ENCODE data around the gene ZDHHC8.

DNA sequence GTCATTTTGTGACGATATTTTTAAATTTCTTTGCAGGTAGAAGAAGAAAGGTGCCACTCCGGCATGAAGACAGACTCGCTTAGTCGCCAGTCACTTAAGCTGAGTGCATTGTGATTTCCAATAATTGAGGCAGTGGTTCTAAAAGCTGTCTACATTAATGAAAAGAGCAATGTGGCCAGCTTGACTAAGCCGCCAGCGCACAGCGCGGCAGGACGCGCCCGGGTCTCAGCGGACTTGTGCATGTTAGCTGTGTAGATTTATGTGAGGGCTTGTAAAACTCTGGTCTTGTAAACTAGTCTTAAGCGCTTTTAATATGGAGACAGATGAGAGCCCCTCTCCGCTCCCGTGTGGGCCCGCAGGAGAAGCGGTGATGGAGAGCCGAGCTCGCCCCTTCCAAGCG lies 46.0 kb upstream of the ZDHHC8 start:
- TF ChIP-seq, protein P1, sequence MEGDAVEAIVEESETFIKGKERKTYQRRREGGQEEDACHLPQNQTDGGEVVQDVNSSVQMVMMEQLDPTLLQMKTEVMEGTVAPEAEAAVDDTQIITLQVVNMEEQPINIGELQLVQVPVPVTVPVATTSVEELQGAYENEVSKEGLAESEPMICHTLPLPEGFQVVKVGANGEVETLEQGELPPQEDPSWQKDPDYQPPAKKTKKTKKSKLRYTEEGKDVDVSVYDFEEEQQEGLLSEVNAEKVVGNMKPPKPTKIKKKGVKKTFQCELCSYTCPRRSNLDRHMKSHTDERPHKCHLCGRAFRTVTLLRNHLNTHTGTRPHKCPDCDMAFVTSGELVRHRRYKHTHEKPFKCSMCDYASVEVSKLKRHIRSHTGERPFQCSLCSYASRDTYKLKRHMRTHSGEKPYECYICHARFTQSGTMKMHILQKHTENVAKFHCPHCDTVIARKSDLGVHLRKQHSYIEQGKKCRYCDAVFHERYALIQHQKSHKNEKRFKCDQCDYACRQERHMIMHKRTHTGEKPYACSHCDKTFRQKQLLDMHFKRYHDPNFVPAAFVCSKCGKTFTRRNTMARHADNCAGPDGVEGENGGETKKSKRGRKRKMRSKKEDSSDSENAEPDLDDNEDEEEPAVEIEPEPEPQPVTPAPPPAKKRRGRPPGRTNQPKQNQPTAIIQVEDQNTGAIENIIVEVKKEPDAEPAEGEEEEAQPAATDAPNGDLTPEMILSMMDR (IDR thresholded peaks at IDR 0.05): no peak
- no peak for TF ChIP-seq POLR2AphosphoS5 (IDR thresholded peaks at IDR 0.05; ENCODE audit: insufficient read depth in 1 of 2, low read depth in 1 of 2)

Data from vagina (tissue), 2 donors.